ENCODE data around the gene NDST1.
"Not testable (repeated sequence)": the region's sequence is repeated elsewhere in the genome, so short reads cannot be mapped to it uniquely, and the experiment has no call there.

NDST1 gene

GRCh38 chr5:150507474-150508276 is at the start of gene NDST1:
Gene NDST1 (plus strand): TSS chr5:150508131. CDS start chr5:150521255, 13,124 bp downstream.
- DNase-seq = no peak

GRCh38 chr5:150458802-150459557 is 49.0 kb upstream of the NDST1 start:
- DNase-seq = peak; percentile 89

GRCh38 chr5:150460781-150461180 is 47.1 kb upstream of the NDST1 start:
- no peak for DNase-seq

- no peak for DNase-seq
Observed at GRCh38 chr5:150461231-150461630, 46.7 kb upstream of the NDST1 start.

GRCh38 chr5:150464554-150465012 is 43.3 kb upstream of the NDST1 start:
- DNase-seq = no peak

- no peak for DNase-seq
Observed at GRCh38 chr5:150465927-150466326, 42.0 kb upstream of the NDST1 start.

- no peak for DNase-seq
Observed at GRCh38 chr5:150468206-150468605, 39.7 kb upstream of the NDST1 start.

GRCh38 chr5:150469718-150470469 is 38.0 kb upstream of the NDST1 start:
- no peak for DNase-seq

GRCh38 chr5:150473673-150474358 is 34.1 kb upstream of the NDST1 start:
- DNase-seq = no peak

GRCh38 chr5:150476568-150476967 is 31.4 kb upstream of the NDST1 start:
- not testable (repeated sequence) for DNase-seq

- DNase-seq = no peak
Observed at GRCh38 chr5:150479416-150479815, 28.5 kb upstream of the NDST1 start.

GRCh38 chr5:150481708-150481965 is 26.3 kb upstream of the NDST1 start:
- no peak for DNase-seq

GRCh38 chr5:150481972-150482406 is 25.9 kb upstream of the NDST1 start:
- DNase-seq = no peak

- peak; percentile 6 for DNase-seq
Observed at GRCh38 chr5:150484964-150485692, 22.8 kb upstream of the NDST1 start.

- DNase-seq = peak; percentile 46
Observed at GRCh38 chr5:150485693-150486401, 22.1 kb upstream of the NDST1 start.

GRCh38 chr5:150486402-150487198 is 21.3 kb upstream of the NDST1 start:
- peak; percentile 57 for DNase-seq

GRCh38 chr5:150487199-150488061 is 20.5 kb upstream of the NDST1 start:
- no peak for DNase-seq

GRCh38 chr5:150488519-150489359 is 19.2 kb upstream of the NDST1 start:
- DNase-seq = no peak

Data from stimulated activated CD4-positive, alpha-beta T cell treated with anti-CD3 and anti-CD28 coated beads, Interleukin-4, amount 100 ng/mL, for 1 hour (primary cell).